Ammon's horn (tissue), 1 donor: ENCODE data around the gene ERC1.
"Not testable (repeated sequence)": the region's sequence is repeated elsewhere in the genome, so short reads cannot be mapped to it uniquely, and the experiment has no call there.

ENCODE experiments used
- DNase-seq: peaks from one replicate; pipeline ENCODE4 v3.0.0-alpha.2; 2016; ENCODE audit warnings: low spot score

ERC1 gene

GRCh38 chr12:1222858-1223639 is 232.0 kb downstream of the ERC1 start:
- no peak for DNase-seq

GRCh38 chr12:1226951-1227350 is 235.9 kb downstream of the ERC1 start:
- DNase-seq: no peak

GRCh38 chr12:1234073-1234472 is 243.1 kb downstream of the ERC1 start:
- no peak for DNase-seq

GRCh38 chr12:1246637-1247036 is 255.6 kb downstream of the ERC1 start:
- no peak for DNase-seq

- DNase-seq: no peak
Measured at GRCh38 chr12:1250641-1251040, 259.6 kb downstream of the ERC1 start.

- no peak for DNase-seq
Measured at GRCh38 chr12:1252758-1253157, 261.7 kb downstream of the ERC1 start.

- DNase-seq: not testable (repeated sequence)
Measured at GRCh38 chr12:1255125-1255524, 264.1 kb downstream of the ERC1 start.

- not testable (repeated sequence) for DNase-seq
Measured at GRCh38 chr12:1255854-1256253, 264.8 kb downstream of the ERC1 start.

GRCh38 chr12:1256285-1256684 is 265.3 kb downstream of the ERC1 start:
- no peak for DNase-seq

GRCh38 chr12:1256991-1257390 is 266.0 kb downstream of the ERC1 start:
- no peak for DNase-seq

- DNase-seq: no peak
Measured at GRCh38 chr12:1262011-1262410, 271.0 kb downstream of the ERC1 start.

GRCh38 chr12:1267243-1267642 is 276.2 kb downstream of the ERC1 start:
- DNase-seq: no peak

GRCh38 chr12:1272142-1272541 is 281.1 kb downstream of the ERC1 start:
- DNase-seq: no peak

GRCh38 chr12:1273051-1273450 is 282.0 kb downstream of the ERC1 start:
- DNase-seq: no peak

GRCh38 chr12:1277905-1278304 is 286.9 kb downstream of the ERC1 start:
- no peak for DNase-seq

- DNase-seq: no peak
Measured at GRCh38 chr12:1279050-1279449, 288.0 kb downstream of the ERC1 start.

- no peak for DNase-seq
Measured at GRCh38 chr12:1280059-1280458, 289.0 kb downstream of the ERC1 start.

- DNase-seq: peak; percentile 34
Measured at GRCh38 chr12:1281683-1282366, 290.8 kb downstream of the ERC1 start.

- peak; percentile 59 for DNase-seq
Measured at GRCh38 chr12:1282670-1283315, 291.8 kb downstream of the ERC1 start.

- DNase-seq: no peak
Measured at GRCh38 chr12:1283316-1283715, 292.3 kb downstream of the ERC1 start.

- no peak for DNase-seq
Measured at GRCh38 chr12:1284611-1285010, 293.6 kb downstream of the ERC1 start.

GRCh38 chr12:1287446-1287975 is 296.5 kb downstream of the ERC1 start:
- no peak for DNase-seq

GRCh38 chr12:1288333-1288732 is 297.3 kb downstream of the ERC1 start:
- DNase-seq: no peak
